H9 (cell line): ENCODE results near the gene SUPT5H. TPM values are rescaled to one million over a fixed set of nuclear protein-coding genes. Genes with fewer than 3 reads are reported as not detected.

ENCODE experiments used
- DNase-seq: peaks from one replicate; pipeline ENCODE4 v3.0.0-alpha.2; 2017
- H2AFZ ChIP-seq: one replicate; pipeline ENCODE4 v1.6.1; 2013; ENCODE audit warnings: mild to moderate bottlenecking, low read length, control low read depth, moderate library complexity
- H2AK5ac ChIP-seq: 2 replicates; pipeline ENCODE4 v1.6.1; 2013; ENCODE audit warnings: low read length, control low read depth, mixed read lengths; ENCODE audit not compliant: insufficient read length
- H2BK120ac ChIP-seq: one replicate; pipeline ENCODE4 v1.6.1; 2013; ENCODE audit warnings: low read depth, mild to moderate bottlenecking, low read length, control low read depth, inconsistent platforms; ENCODE audit not compliant: poor library complexity, severe bottlenecking
- H2BK12ac ChIP-seq: 2 replicates; pipeline ENCODE4 v1.6.1; 2013; ENCODE audit warnings: low read length, control low read depth, mixed read lengths, low read depth; ENCODE audit not compliant: insufficient read length
- H2BK15ac ChIP-seq: 2 replicates; pipeline ENCODE4 v1.6.1; 2013; ENCODE audit warnings: low read depth, low read length, control low read depth
- H2BK20ac ChIP-seq: one replicate; pipeline ENCODE4 v1.6.1; 2013; ENCODE audit warnings: low read depth, mild to moderate bottlenecking, low read length, control low read depth, inconsistent platforms; ENCODE audit not compliant: poor library complexity, severe bottlenecking
- H2BK5ac ChIP-seq: 2 replicates; pipeline ENCODE4 v1.6.1; 2013; ENCODE audit warnings: low read length, control low read depth, mixed read lengths; ENCODE audit not compliant: insufficient read length
- H3K14ac ChIP-seq: 2 replicates; pipeline ENCODE4 v1.6.1; 2013; ENCODE audit warnings: low read length, control low read depth; ENCODE audit not compliant: insufficient read depth
- H3K18ac ChIP-seq: 2 replicates; pipeline ENCODE4 v1.6.1; 2013; ENCODE audit warnings: low read depth, mild to moderate bottlenecking, mixed read lengths, low read length, control low read depth; ENCODE audit not compliant: insufficient read length
- H3K23ac ChIP-seq: 2 replicates; pipeline ENCODE4 v1.6.1; 2013; ENCODE audit warnings: low read length, control low read depth, mixed read lengths, low read depth; ENCODE audit not compliant: insufficient read length
- H3K23me2 ChIP-seq: 2 replicates; pipeline ENCODE4 v1.6.1; 2013; ENCODE audit warnings: low read depth, mild to moderate bottlenecking, mixed read lengths, low read length, control low read depth; ENCODE audit not compliant: insufficient read length, poor library complexity, severe bottlenecking
- H3K27ac ChIP-seq: 2 replicates; pipeline ENCODE4 v1.5.1; 2013; ENCODE audit warnings: low read length, control low read depth, mixed read lengths, low read depth; ENCODE audit not compliant: insufficient read length
- H3K27me3 ChIP-seq: 2 replicates; pipeline ENCODE4 v1.6.1; 2013; ENCODE audit warnings: low read length, control low read depth, inconsistent platforms; ENCODE audit not compliant: insufficient read depth
- H3K4ac ChIP-seq: 2 replicates; pipeline ENCODE4 v1.6.1; 2013; ENCODE audit warnings: low read depth, mild to moderate bottlenecking, control low read depth, inconsistent platforms, low read length, moderate library complexity
- H3K4me1 ChIP-seq: 2 replicates; pipeline ENCODE4 v1.6.1; 2013; ENCODE audit warnings: low read length, control low read depth, inconsistent platforms; ENCODE audit not compliant: insufficient read depth
- H3K4me2 ChIP-seq: 2 replicates; pipeline ENCODE4 v1.6.1; 2013; ENCODE audit warnings: low read length, control low read depth, mixed read lengths; ENCODE audit not compliant: insufficient read length, insufficient read depth
- H3K56ac ChIP-seq: 2 replicates; pipeline ENCODE4 v1.6.1; 2013; ENCODE audit warnings: low read depth, mild to moderate bottlenecking, mixed read lengths, low read length, control low read depth; ENCODE audit not compliant: insufficient read length
- H3K79me1 ChIP-seq: 2 replicates; pipeline ENCODE4 v1.6.1; 2013; ENCODE audit warnings: low read depth, mild to moderate bottlenecking, moderate library complexity, low read length, control low read depth, inconsistent platforms; ENCODE audit not compliant: insufficient read depth, poor library complexity, severe bottlenecking
- H3K79me2 ChIP-seq: 2 replicates; pipeline ENCODE4 v1.6.1; 2013; ENCODE audit warnings: low read length, control low read depth, inconsistent platforms; ENCODE audit not compliant: insufficient read depth
- H3K9ac ChIP-seq: 2 replicates; pipeline ENCODE4 v1.6.1; 2013; ENCODE audit warnings: low read length, control low read depth, mixed read lengths; ENCODE audit not compliant: insufficient read length; ENCODE audit errors: extremely low read depth
- H3K9me3 ChIP-seq: one replicate; pipeline ENCODE4 v1.6.1; 2013; ENCODE audit warnings: low read depth, low read length, inconsistent platforms; ENCODE audit not compliant: control insufficient read depth
- H3T11ph ChIP-seq: one replicate; pipeline ENCODE4 v1.6.1; 2013; ENCODE audit warnings: mild to moderate bottlenecking, low read length, control low read depth, inconsistent platforms
- H4K20me1 ChIP-seq: one replicate; pipeline ENCODE4 v1.6.1; 2013; ENCODE audit not compliant: control insufficient read depth, insufficient read length, insufficient read depth
- H4K5ac ChIP-seq: 2 replicates; pipeline ENCODE4 v1.6.1; 2013; ENCODE audit warnings: low read depth, mild to moderate bottlenecking, mixed read lengths, low read length, control low read depth; ENCODE audit not compliant: insufficient read length
- H4K8ac ChIP-seq: replicated peaks from 2 replicates; pipeline ENCODE4 v1.6.1; 2013; ENCODE audit warnings: low read length, control low read depth, mixed read lengths, low read depth; ENCODE audit not compliant: insufficient read length
- H4K91ac ChIP-seq: 2 replicates; pipeline ENCODE4 v1.6.1; 2013; ENCODE audit warnings: low read depth, mild to moderate bottlenecking, moderate library complexity, mixed read lengths, low read length, control low read depth; ENCODE audit not compliant: insufficient read length
- H3K27ac Mint-ChIP-seq, 3 experiments: 2 replicates in 2 of 3; 3 replicates in 1 of 3; pipeline ENCODE4 v1.8.0; 2020 to 2021; ENCODE audit warnings: mixed read lengths in 3 of 3, mild to moderate bottlenecking in 1 of 3, moderate library complexity in 1 of 3
- H3K27me3 Mint-ChIP-seq: 2 replicates; pipeline ENCODE4 v1.8.0; 2021; ENCODE audit warnings: low read depth, mild to moderate bottlenecking, moderate library complexity, mixed read lengths
- H3K36me3 Mint-ChIP-seq, 3 experiments: 2 replicates in 2 of 3; 3 replicates in 1 of 3; pipeline ENCODE4 v1.8.0; 2020 to 2021; ENCODE audit warnings: low read depth in 3 of 3, mixed read lengths in 3 of 3; ENCODE audit not compliant: insufficient read depth in 1 of 3
- H3K4me1 Mint-ChIP-seq, 2 experiments: 2 replicates each; pipeline ENCODE4 v1.8.0; 2020; ENCODE audit warnings: mixed read lengths in 2 of 2
- H3K4me3 Mint-ChIP-seq, 2 experiments: 2 replicates in 1 of 2; 3 replicates in 1 of 2; pipeline ENCODE4 v1.8.0; 2020 to 2021; ENCODE audit warnings: mild to moderate bottlenecking in 2 of 2, mixed read lengths in 2 of 2, moderate library complexity in 1 of 2
- H3K9me3 Mint-ChIP-seq, 2 experiments: 2 replicates in 1 of 2; 3 replicates in 1 of 2; pipeline ENCODE4 v1.8.0; 2020; ENCODE audit warnings: mild to moderate bottlenecking in 2 of 2, mixed read lengths in 2 of 2, moderate library complexity in 1 of 2
- WGBS: extraction: QIAGEN DNeasy Blood & Tissue Kit; methylation state at CpG from one replicate; pipeline ENCODE4 v1.1.7; 2013; ENCODE audit warnings: missing lambda C conversion rate, low lambda C conversion rate, mixed read lengths; ENCODE audit not compliant: insufficient read length; ENCODE audit errors: extremely low coverage; 5-methylcytosine and 5-hydroxymethylcytosine counted together
- total RNA-seq: library from RNA; stranded (reverse); gene quantifications from 2 replicates; pipeline ENCODE4 v1.2.1, GENCODE V29; 2021
- TF ChIP-seq, protein P1 (sequence below): fragments of 200-600 bp; sonication (generic); conservative IDR thresholded peaks from 3 replicates; pipeline ENCODE4 v1.8.0; 2021; ENCODE audit warnings: antibody characterized with exemption, mild to moderate bottlenecking

The SUPT5H gene
- total RNA-seq, 1 experiment from 2014 or later: 145 TPM

GRCh38 chr19:39406656-39407409 is 38.5 kb upstream of the SUPT5H start, which contains the start of gene ZFP36:
ZFP36 (plus strand) TSS chr19:39406847; CDS start chr19:39406905, 58 bp downstream.
- peak within 1 kb of the TSS; percentile 74 for H3K4me2 ChIP-seq
- no peaks in the 10 kb centered on the region for H3K27me3 ChIP-seq
- no peak within 1 kb of the TSS for H3K23ac ChIP-seq
- H3K36me3 Mint-ChIP-seq: peaks cover 8 to 13% (median 11%) of the 10 kb centered on the region in 3 experiments
- H2BK15ac ChIP-seq: no peak within 1 kb of the TSS
- peak within 1 kb of the TSS; percentile 83 for H3K9ac ChIP-seq
- H2BK120ac ChIP-seq: no peak within 1 kb of the TSS
- DNase-seq: peak; percentile 86
- no peak within 1 kb of the TSS for H2AK5ac ChIP-seq
- no peak within 1 kb of the TSS for H2BK20ac ChIP-seq
- peak within 1 kb of the TSS; percentile 83 to 92 for H3K4me3 Mint-ChIP-seq
- H2BK12ac ChIP-seq: no peak within 1 kb of the TSS
- peaks cover 3% of the 10 kb centered on the region; the same call in 1 of the 2 replicates for H3K79me2 ChIP-seq
- H4K20me1 ChIP-seq: peaks cover 2% of the 10 kb centered on the region
- H3K27ac Mint-ChIP-seq: peak within 1 kb of the TSS; percentile 67 to 98 (median 87); a peak in 6 of 7 replicates
- H2AFZ ChIP-seq: no peak within 1 kb of the TSS
- no peak within 1 kb of the TSS for H4K5ac ChIP-seq
- H3T11ph ChIP-seq: no peak within 1 kb of the TSS
- WGBS: no CpG with 5 or more reads among the region's 56 CpGs
- no peak within 1 kb of the TSS for H3K56ac ChIP-seq
- H3K18ac ChIP-seq: peak within 1 kb of the TSS; percentile 72
- H3K9me3 ChIP-seq: no peaks in the 10 kb centered on the region
- H3K14ac ChIP-seq: peak within 1 kb of the TSS; percentile 89
- H3K27me3 Mint-ChIP-seq: no peaks in the 10 kb centered on the region
- no peak within 1 kb of the TSS for H3K4ac ChIP-seq
- TF ChIP-seq, protein P1, sequence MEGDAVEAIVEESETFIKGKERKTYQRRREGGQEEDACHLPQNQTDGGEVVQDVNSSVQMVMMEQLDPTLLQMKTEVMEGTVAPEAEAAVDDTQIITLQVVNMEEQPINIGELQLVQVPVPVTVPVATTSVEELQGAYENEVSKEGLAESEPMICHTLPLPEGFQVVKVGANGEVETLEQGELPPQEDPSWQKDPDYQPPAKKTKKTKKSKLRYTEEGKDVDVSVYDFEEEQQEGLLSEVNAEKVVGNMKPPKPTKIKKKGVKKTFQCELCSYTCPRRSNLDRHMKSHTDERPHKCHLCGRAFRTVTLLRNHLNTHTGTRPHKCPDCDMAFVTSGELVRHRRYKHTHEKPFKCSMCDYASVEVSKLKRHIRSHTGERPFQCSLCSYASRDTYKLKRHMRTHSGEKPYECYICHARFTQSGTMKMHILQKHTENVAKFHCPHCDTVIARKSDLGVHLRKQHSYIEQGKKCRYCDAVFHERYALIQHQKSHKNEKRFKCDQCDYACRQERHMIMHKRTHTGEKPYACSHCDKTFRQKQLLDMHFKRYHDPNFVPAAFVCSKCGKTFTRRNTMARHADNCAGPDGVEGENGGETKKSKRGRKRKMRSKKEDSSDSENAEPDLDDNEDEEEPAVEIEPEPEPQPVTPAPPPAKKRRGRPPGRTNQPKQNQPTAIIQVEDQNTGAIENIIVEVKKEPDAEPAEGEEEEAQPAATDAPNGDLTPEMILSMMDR: no peak
- peaks cover 42 to 56% of the 10 kb centered on the region in 2 experiments for H3K4me1 Mint-ChIP-seq
- H4K91ac ChIP-seq: no peak within 1 kb of the TSS
- H2BK5ac ChIP-seq: no peak within 1 kb of the TSS
- H3K23me2 ChIP-seq: peaks cover 27% of the 10 kb centered on the region
- H3K9me3 Mint-ChIP-seq: no peaks in the 10 kb centered on the region
- peaks cover 8% of the 10 kb centered on the region; the same call in 1 of the 2 replicates for H3K4me1 ChIP-seq
- H3K79me1 ChIP-seq: no peaks in the 10 kb centered on the region
- no peak within 1 kb of the TSS for H3K27ac ChIP-seq
- no peak within 1 kb of the TSS for H4K8ac ChIP-seq
